Measurements from ENCODE around the gene CNTN4. TPM values are rescaled to one million over a fixed set of nuclear protein-coding genes. Genes with fewer than 3 reads are reported as not detected.
"Not testable (repeated sequence)": the region's sequence is repeated elsewhere in the genome, so short reads cannot be mapped to it uniquely, and the experiment has no call there.

Gene CNTN4
- total and polyA plus RNA-seq, 7 donors = 0.17 to 3.2 (median 0.42) TPM

DNA sequence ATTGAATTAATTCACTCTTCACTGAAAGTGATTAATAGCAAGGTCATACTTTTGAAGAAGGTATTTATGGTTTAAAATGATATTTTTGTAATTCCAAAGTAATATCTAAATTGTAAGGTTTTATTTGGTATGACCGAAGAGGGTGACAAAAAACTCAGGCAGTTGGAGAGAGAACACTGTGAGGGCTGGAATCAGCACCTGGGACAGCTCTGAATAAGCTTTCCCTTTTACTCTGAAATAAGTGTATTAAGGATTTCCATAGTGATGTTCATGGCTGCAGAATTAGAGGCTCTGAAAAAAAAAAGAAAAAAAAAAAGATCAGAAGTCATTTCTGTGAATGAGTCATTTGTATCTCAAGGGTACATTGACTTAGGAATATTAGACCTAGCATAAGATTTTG, 712.1 kb downstream of the CNTN4 start:
- ATAC-seq = no peak
- 69 to 79% (median 73%) methylated on average over 1 of the region's 1 CpG for WGBS, 3 donors

DNA sequence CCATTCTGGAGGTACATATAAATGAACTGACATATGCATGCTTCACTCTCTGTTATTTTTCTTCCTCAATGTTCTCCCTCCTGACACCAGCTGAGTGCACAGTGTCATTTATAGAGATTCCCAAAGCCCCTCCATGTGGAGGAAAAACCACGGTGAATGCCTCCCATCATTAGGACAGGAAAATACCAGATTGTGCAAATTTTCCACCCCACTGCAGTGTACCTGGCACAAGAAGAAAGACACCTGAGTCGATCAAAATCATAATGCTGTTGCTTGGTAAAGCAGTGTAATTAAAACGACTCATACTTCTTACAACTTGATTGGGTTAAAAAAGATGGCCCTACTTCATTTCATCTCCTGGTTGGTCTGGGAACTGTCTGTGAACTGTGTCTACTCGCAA, 720.9 kb downstream of the CNTN4 start:
- 83 to 84% (median 84%) methylated on average over 4 of the region's 4 CpGs for WGBS, 3 donors
- H3K36me3 ChIP-seq (ENCODE audit: insufficient read depth in 1 of 2, low read depth in 1 of 2) = no peaks in the 10 kb centered on the region
- no peak overlapping the region for H3K4me3 ChIP-seq
- TF ChIP-seq, protein P1, sequence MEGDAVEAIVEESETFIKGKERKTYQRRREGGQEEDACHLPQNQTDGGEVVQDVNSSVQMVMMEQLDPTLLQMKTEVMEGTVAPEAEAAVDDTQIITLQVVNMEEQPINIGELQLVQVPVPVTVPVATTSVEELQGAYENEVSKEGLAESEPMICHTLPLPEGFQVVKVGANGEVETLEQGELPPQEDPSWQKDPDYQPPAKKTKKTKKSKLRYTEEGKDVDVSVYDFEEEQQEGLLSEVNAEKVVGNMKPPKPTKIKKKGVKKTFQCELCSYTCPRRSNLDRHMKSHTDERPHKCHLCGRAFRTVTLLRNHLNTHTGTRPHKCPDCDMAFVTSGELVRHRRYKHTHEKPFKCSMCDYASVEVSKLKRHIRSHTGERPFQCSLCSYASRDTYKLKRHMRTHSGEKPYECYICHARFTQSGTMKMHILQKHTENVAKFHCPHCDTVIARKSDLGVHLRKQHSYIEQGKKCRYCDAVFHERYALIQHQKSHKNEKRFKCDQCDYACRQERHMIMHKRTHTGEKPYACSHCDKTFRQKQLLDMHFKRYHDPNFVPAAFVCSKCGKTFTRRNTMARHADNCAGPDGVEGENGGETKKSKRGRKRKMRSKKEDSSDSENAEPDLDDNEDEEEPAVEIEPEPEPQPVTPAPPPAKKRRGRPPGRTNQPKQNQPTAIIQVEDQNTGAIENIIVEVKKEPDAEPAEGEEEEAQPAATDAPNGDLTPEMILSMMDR (IDR thresholded peaks at IDR 0.05) = no peak
- no peak overlapping the region for H3K27ac ChIP-seq
- intact Hi-C loops (cut with DNase I) = no loop called here
- no peaks in the 10 kb centered on the region for H3K4me1 ChIP-seq
- H3K9me3 ChIP-seq = no peaks in the 10 kb centered on the region
- DNase-seq (no peak), ATAC-seq (no peak)
- no peaks in the 10 kb centered on the region for H3K27me3 ChIP-seq (ENCODE audit: insufficient read depth in 3 of 3, low read length in 2 of 3)

More for the DNA sequence above, 712.1 kb downstream of the CNTN4 start:
- intact Hi-C loops (cut with DNase I) = no loop called here
- TF ChIP-seq, protein P1 (IDR thresholded peaks at IDR 0.05) = no peak
- no peak overlapping the region for H3K4me3 ChIP-seq
- no peak for DNase-seq
- no peaks in the 10 kb centered on the region for H3K27me3 ChIP-seq (ENCODE audit: insufficient read depth in 3 of 3, low read length in 2 of 3)
- no peaks in the 10 kb centered on the region for H3K36me3 ChIP-seq (ENCODE audit: insufficient read depth in 1 of 2, low read depth in 1 of 2)
- H3K4me1 ChIP-seq = no peaks in the 10 kb centered on the region
- H3K27ac ChIP-seq = no peak overlapping the region
- H3K9me3 ChIP-seq = no peaks in the 10 kb centered on the region

DNA sequence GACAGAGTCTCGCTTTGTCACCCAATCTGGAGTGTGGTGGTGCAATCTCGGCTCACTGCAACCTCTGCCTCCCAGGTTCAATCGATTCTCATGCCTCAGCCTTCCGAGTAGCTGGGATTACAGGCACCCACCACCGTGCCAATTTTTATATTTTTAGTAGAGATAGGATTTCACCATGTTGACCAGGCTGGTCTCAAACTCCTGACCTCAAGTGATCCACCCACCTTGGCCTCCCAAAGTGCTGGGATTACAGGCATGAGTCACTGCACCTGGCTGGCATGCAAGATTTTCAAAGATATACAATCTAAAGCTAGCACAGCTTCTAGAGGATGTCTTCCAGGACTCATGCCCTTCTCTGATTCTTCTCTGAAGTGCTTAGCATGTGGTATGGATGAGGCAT, 722.3 kb downstream of the CNTN4 start:
- intact Hi-C loops (cut with DNase I); H3K27me3 ChIP-seq (ENCODE audit: insufficient read depth in 3 of 3, low read length in 2 of 3); H3K4me3 ChIP-seq; H3K36me3 ChIP-seq (ENCODE audit: insufficient read depth in 1 of 2, low read depth in 1 of 2); H3K27ac ChIP-seq; H3K4me1 ChIP-seq; DNase-seq; ATAC-seq; H3K9me3 ChIP-seq: not testable (repeated sequence)
- 49 to 73% (median 58%) methylated on average over 5 of the region's 5 CpGs for WGBS, 3 donors

DNA sequence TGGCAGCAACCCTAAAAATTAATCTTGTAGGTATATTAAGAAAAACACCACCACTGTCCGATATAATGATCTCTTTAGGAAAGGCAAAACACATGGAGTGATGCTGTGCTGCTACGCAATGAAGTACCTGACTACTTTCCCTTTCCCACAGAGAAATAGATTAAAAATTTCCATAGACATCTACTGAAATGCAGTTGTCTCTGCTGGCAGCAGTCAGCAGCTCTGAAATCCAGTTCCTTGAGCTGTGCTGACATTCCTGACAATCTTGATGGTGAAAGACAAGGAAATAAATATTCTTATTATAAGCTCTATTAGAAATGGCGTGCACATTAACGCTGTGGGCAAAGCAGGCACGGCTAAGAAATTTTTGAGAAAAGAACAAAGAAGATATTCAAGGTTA, 723.9 kb downstream of the CNTN4 start:
- TF ChIP-seq, protein P1 (IDR thresholded peaks at IDR 0.05) = no peak
- WGBS, 3 donors = 87 to 91% (median 90%) methylated on average over 5 of the region's 5 CpGs

DNA sequence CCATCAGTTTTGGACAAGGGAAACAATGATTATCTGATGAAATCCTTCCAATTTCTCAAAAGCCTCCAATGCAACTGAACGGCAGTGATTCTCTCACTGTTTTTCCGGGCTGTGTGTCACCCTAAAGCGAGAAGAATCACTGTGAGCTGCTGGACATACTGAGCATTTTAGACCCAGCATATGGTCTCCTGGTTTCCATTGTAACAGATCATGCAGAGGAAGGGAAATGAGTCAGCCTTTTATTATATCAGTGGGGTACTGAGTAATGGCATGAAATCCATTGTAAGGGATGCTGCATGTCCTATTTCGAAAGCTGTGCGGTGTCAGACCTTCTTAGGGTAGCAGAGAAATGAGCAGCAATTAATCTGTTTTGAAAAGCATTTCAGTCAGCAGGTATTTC, 724.4 kb downstream of the CNTN4 start:
- no peak for ATAC-seq
- Histone ChIP-seq H3K9me3 (no peaks in the 10 kb centered on the region), H3K27me3 (ENCODE audit: insufficient read depth in 3 of 3, low read length in 2 of 3) (no peaks in the 10 kb centered on the region), H3K4me3 (no peak overlapping the region), H3K4me1 (no peaks in the 10 kb centered on the region), H3K27ac (no peak overlapping the region), H3K36me3 (ENCODE audit: insufficient read depth in 1 of 2, low read depth in 1 of 2) (no peaks in the 10 kb centered on the region)
- 70 to 82% (median 77%) methylated on average over 5 of the region's 5 CpGs for WGBS, 3 donors
- TF ChIP-seq, protein P1 (IDR thresholded peaks at IDR 0.05) = no peak
- intact Hi-C loops (cut with DNase I) = no loop called here
- no peak for DNase-seq

More for the DNA sequence above, 723.9 kb downstream of the CNTN4 start:
- Histone ChIP-seq H3K4me3 (no peak overlapping the region), H3K27me3 (ENCODE audit: insufficient read depth in 3 of 3, low read length in 2 of 3) (no peaks in the 10 kb centered on the region), H3K27ac (no peak overlapping the region), H3K9me3 (no peaks in the 10 kb centered on the region), H3K36me3 (ENCODE audit: insufficient read depth in 1 of 2, low read depth in 1 of 2) (no peaks in the 10 kb centered on the region), H3K4me1 (no peaks in the 10 kb centered on the region)
- ATAC-seq = no peak
- intact Hi-C loops (cut with DNase I) = no loop called here
- no peak for DNase-seq

All from psoas muscle (tissue), 8 donors.